Myometrial cell (primary cell): Measurements from ENCODE around the gene VSIG4. TPM values are rescaled to one million over a fixed set of nuclear protein-coding genes. Genes with fewer than 3 reads are reported as not detected.

Experiments used
- total RNA-seq: library from RNA; depleted of rRNA; stranded (reverse); fragments of >200 nt; gene quantifications from 2 replicates; pipeline ENCODE4 v1.2.3, GENCODE V29; 2015

Gene VSIG4, protein sequence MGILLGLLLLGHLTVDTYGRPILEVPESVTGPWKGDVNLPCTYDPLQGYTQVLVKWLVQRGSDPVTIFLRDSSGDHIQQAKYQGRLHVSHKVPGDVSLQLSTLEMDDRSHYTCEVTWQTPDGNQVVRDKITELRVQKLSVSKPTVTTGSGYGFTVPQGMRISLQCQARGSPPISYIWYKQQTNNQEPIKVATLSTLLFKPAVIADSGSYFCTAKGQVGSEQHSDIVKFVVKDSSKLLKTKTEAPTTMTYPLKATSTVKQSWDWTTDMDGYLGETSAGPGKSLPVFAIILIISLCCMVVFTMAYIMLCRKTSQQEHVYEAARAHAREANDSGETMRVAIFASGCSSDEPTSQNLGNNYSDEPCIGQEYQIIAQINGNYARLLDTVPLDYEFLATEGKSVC
- not detected in 2 replicates for total RNA-seq

GRCh38 chrX:66039944-66040343 lies at the start of gene VSIG4:
TSS of gene VSIG4 (minus strand) at chrX:66040080. CDS start at chrX:66039998, 82 bp downstream.

Other genes with a start within 250 kb of the VSIG4 start
- gene HEPH, start 124.2 kb upstream of the VSIG4 start, total RNA-seq, result 2.0 and 3.0 TPM in 2 replicates